CD4-positive, alpha-beta memory T cell (primary cell): ENCODE results near the gene IGSF8. TPM values are rescaled to one million over a fixed set of nuclear protein-coding genes. Genes with fewer than 3 reads are reported as not detected.

Experiments used
- CTCF ChIA-PET: fragments of 350-600 bp; sonication (Branson Sonifier 250); formaldehyde crosslinking; loops from one replicate; lab custom pipeline; 2021; ENCODE audit warnings: inconsistent platforms; ENCODE audit not compliant: partially characterized antibody; lab: Charles Lee
- POLR2A ChIA-PET: fragments of 350-600 bp; sonication (Branson Sonifier 250); formaldehyde crosslinking; loops from one replicate; lab custom pipeline; 2021; ENCODE audit not compliant: partially characterized antibody; lab: Charles Lee
- DNase-seq, 5 donors: peaks; one replicate each; pipeline versions ENCODE4 v3.0.0 to v3.0.0-alpha.2; 2020 to 2022; ENCODE audit warnings: mixed read lengths in 1 of 5
- H3K27ac ChIP-seq: one replicate; pipeline ENCODE4 v1.7.0; 2013; ENCODE audit warnings: low read depth, low read length
- H3K27me3 ChIP-seq: 2 replicates; pipeline ENCODE4 v1.7.0; 2013; ENCODE audit warnings: mild to moderate bottlenecking, low read length, moderate library complexity; ENCODE audit not compliant: insufficient read depth
- H3K36me3 ChIP-seq: 2 replicates; pipeline ENCODE4 v1.7.0; 2013; ENCODE audit warnings: mild to moderate bottlenecking, low read length, moderate library complexity; ENCODE audit not compliant: insufficient read depth
- H3K4me1 ChIP-seq: 2 replicates; pipeline ENCODE4 v1.7.0; 2013; ENCODE audit warnings: mild to moderate bottlenecking, low read length, moderate library complexity; ENCODE audit not compliant: insufficient read depth
- H3K4me3 ChIP-seq, 2 donors: one replicate each; pipeline ENCODE4 v1.7.0; 2013; ENCODE audit warnings: low read length in 2 of 2, mild to moderate bottlenecking in 1 of 2
- H3K9me3 ChIP-seq, 2 donors: one replicate each; pipeline ENCODE4 v1.7.0; 2013; ENCODE audit warnings: low read length in 2 of 2, control low read depth in 1 of 2; ENCODE audit not compliant: control insufficient read depth in 1 of 2
- H3K27ac Mint-ChIP-seq, 7 donors: one replicate each; pipeline ENCODE4 v1.8.0; 2020 to 2021; ENCODE audit warnings: mixed read lengths in 7 of 7, mild to moderate bottlenecking in 6 of 7, inconsistent platforms in 3 of 7, moderate library complexity in 3 of 7
- H3K27me3 Mint-ChIP-seq, 2 donors: one replicate each; pipeline ENCODE4 v1.8.0; 2020 to 2021; ENCODE audit warnings: mixed read lengths in 2 of 2
- H3K36me3 Mint-ChIP-seq, 2 donors: one replicate each; pipeline ENCODE4 v1.8.0; 2020 to 2021; ENCODE audit warnings: mixed read lengths in 2 of 2, inconsistent platforms in 1 of 2, mild to moderate bottlenecking in 1 of 2
- H3K4me1 Mint-ChIP-seq, 4 donors: one replicate each; pipeline ENCODE4 v1.8.0; 2020 to 2021; ENCODE audit warnings: mixed read lengths in 4 of 4, mild to moderate bottlenecking in 1 of 4
- H3K4me3 Mint-ChIP-seq, 8 donors: one replicate each; pipeline ENCODE4 v1.8.0; 2020 to 2021; ENCODE audit warnings: mixed read lengths in 8 of 8, mild to moderate bottlenecking in 7 of 8, moderate library complexity in 6 of 8, inconsistent platforms in 3 of 8
- H3K9me3 Mint-ChIP-seq, 8 donors: one replicate each; pipeline ENCODE4 v1.8.0; 2020 to 2021; ENCODE audit warnings: mixed read lengths in 8 of 8, mild to moderate bottlenecking in 5 of 8, inconsistent platforms in 3 of 8, moderate library complexity in 1 of 8
- intact Hi-C: fragments of 100-400 bp; cut with micrococcal nuclease; formaldehyde crosslinking; loops from one replicate; pipeline ENCODE4 v1.15.1; 2023
- polyA plus RNA-seq, 2 donors: library from polyadenylated mRNA; unstranded; fragments of 300-500 nt; fragmentation: Illumina TruSeq; gene quantifications; one replicate each; pipeline ENCODE4 v1.2.3, GENCODE V29; 2021
- total RNA-seq, 2 experiments: library from RNA; stranded (reverse); gene quantifications; one replicate each; pipeline ENCODE4 v1.2.3, GENCODE V29; 2021

Gene IGSF8
- total and polyA plus RNA-seq, 4 experiments from 2014 or later, result 36.8 to 51.2 (median 47.9) TPM

GRCh38 chr1:160120797-160121196 lies 22.4 kb upstream of the IGSF8 start:
- ChIA-PET CTCF (no interaction called here), POLR2A (no interaction called here)
- no peak overlapping the region for H3K27ac Mint-ChIP-seq
- no peaks in the 10 kb centered on the region for H3K4me1 ChIP-seq
- no peaks in the 10 kb centered on the region for H3K36me3 Mint-ChIP-seq
- H3K9me3 Mint-ChIP-seq, result no peaks in the 10 kb centered on the region
- no peaks in the 10 kb centered on the region for H3K27me3 ChIP-seq
- H3K4me1 Mint-ChIP-seq, result no peaks in the 10 kb centered on the region
- H3K9me3 ChIP-seq, result no peaks in the 10 kb centered on the region
- no peak overlapping the region for H3K27ac ChIP-seq
- H3K27me3 Mint-ChIP-seq, result peaks cover 4 to 18% of the 10 kb centered on the region in 2 donors
- H3K36me3 ChIP-seq, result no peaks in the 10 kb centered on the region
- intact Hi-C loops, result no loop called here
- no peak overlapping the region for H3K4me3 Mint-ChIP-seq
- H3K4me3 ChIP-seq, result no peak overlapping the region
- no peak for DNase-seq

- Histone ChIP-seq H3K4me1 (no peaks in the 10 kb centered on the region), H3K36me3 (no peaks in the 10 kb centered on the region), H3K27ac (no peak overlapping the region), H3K27me3 (no peaks in the 10 kb centered on the region), H3K4me3 (no peak overlapping the region), H3K9me3 (no peaks in the 10 kb centered on the region)
- no peak for DNase-seq
- Mint-ChIP-seq H3K4me3 (no peak overlapping the region), H3K27ac (peak overlapping the region in 1 of 7 donors; percentile 7), H3K27me3 (peaks cover 4 to 27% of the 10 kb centered on the region in 2 donors), H3K9me3 (no peaks in the 10 kb centered on the region), H3K36me3 (no peaks in the 10 kb centered on the region), H3K4me1 (no peaks in the 10 kb centered on the region)
- POLR2A ChIA-PET, result no interaction called here
- intact Hi-C loops, result no loop called here
- CTCF ChIA-PET, result interaction anchor here (1.3 kb wide), 1 partner anchor 173 kb away, joined by 3 read pairs; no protein-coding TSS in a partner anchor
Measured at GRCh38 chr1:160118928-160119327, 20.5 kb upstream of the IGSF8 start.

GRCh38 chr1:160117709-160118183 lies 19.3 kb upstream of the IGSF8 start:
- no peak overlapping the region for H3K4me3 Mint-ChIP-seq
- no peaks in the 10 kb centered on the region for H3K9me3 Mint-ChIP-seq
- H3K27ac ChIP-seq, result no peak overlapping the region
- no peak for DNase-seq
- ChIA-PET CTCF (interaction anchor here (0.8 to 1.3 kb wide), 2 partner anchors 72 to 174 kb away, joined by 3 to 4 read pairs; no protein-coding TSS in a partner anchor), POLR2A (no interaction called here)
- no peaks in the 10 kb centered on the region for H3K36me3 Mint-ChIP-seq
- peaks cover 4 to 29% of the 10 kb centered on the region in 2 donors for H3K27me3 Mint-ChIP-seq
- H3K4me1 Mint-ChIP-seq, result no peaks in the 10 kb centered on the region
- H3K4me3 ChIP-seq, result no peak overlapping the region
- H3K27ac Mint-ChIP-seq, result no peak overlapping the region
- intact Hi-C loops, result no loop called here
- H3K9me3 ChIP-seq, result no peaks in the 10 kb centered on the region
- no peaks in the 10 kb centered on the region for H3K4me1 ChIP-seq
- no peaks in the 10 kb centered on the region for H3K27me3 ChIP-seq
- H3K36me3 ChIP-seq, result no peaks in the 10 kb centered on the region

GRCh38 chr1:160117300-160117699 lies 18.9 kb upstream of the IGSF8 start:
- Mint-ChIP-seq H3K27ac (no peak overlapping the region), H3K36me3 (no peaks in the 10 kb centered on the region), H3K9me3 (no peaks in the 10 kb centered on the region), H3K4me1 (no peaks in the 10 kb centered on the region), H3K27me3 (peaks cover 4 to 34% of the 10 kb centered on the region in 2 donors), H3K4me3 (no peak overlapping the region)
- no peak for DNase-seq
- ChIA-PET CTCF (interaction anchor here (0.8 kb wide), 1 partner anchor 71 kb away, joined by 4 read pairs; no protein-coding TSS in a partner anchor), POLR2A (no interaction called here)
- H3K4me3 ChIP-seq, result no peak overlapping the region
- H3K27me3 ChIP-seq, result no peaks in the 10 kb centered on the region
- intact Hi-C loops, result no loop called here
- no peak overlapping the region for H3K27ac ChIP-seq
- H3K36me3 ChIP-seq, result no peaks in the 10 kb centered on the region
- no peaks in the 10 kb centered on the region for H3K9me3 ChIP-seq
- no peaks in the 10 kb centered on the region for H3K4me1 ChIP-seq

- no peaks in the 10 kb centered on the region for H3K4me1 Mint-ChIP-seq
- DNase-seq, result no peak
- H3K36me3 Mint-ChIP-seq, result no peaks in the 10 kb centered on the region
- H3K27ac Mint-ChIP-seq, result peak overlapping the region in 2 of 7 donors; percentile 19 to 51
- ChIA-PET POLR2A (no interaction called here), CTCF (no interaction called here)
- intact Hi-C loops, result no loop called here
- Histone ChIP-seq H3K27ac (no peak overlapping the region), H3K27me3 (no peaks in the 10 kb centered on the region), H3K4me3 (no peak overlapping the region), H3K4me1 (no peaks in the 10 kb centered on the region), H3K9me3 (no peaks in the 10 kb centered on the region), H3K36me3 (no peaks in the 10 kb centered on the region)
- peaks cover 4 to 34% of the 10 kb centered on the region in 2 donors for H3K27me3 Mint-ChIP-seq
- no peak overlapping the region for H3K4me3 Mint-ChIP-seq
- no peaks in the 10 kb centered on the region for H3K9me3 Mint-ChIP-seq
Measured at GRCh38 chr1:160116283-160117147, 18.1 kb upstream of the IGSF8 start.

GRCh38 chr1:160115545-160116282 lies 17.3 kb upstream of the IGSF8 start, which contains the start of gene ATP1A2:
ATP1A2 (plus strand) TSS chr1:160115759; CDS start chr1:160115862, 103 bp downstream.
- Histone ChIP-seq H3K27me3 (no peaks in the 10 kb centered on the region), H3K9me3 (no peaks in the 10 kb centered on the region), H3K36me3 (no peaks in the 10 kb centered on the region), H3K4me1 (no peaks in the 10 kb centered on the region), H3K4me3 (no peak within 1 kb of the TSS), H3K27ac (no peak within 1 kb of the TSS)
- ChIA-PET CTCF (no interaction called here), POLR2A (no interaction called here)
- no peak within 1 kb of the TSS for H3K4me3 Mint-ChIP-seq
- no peak for DNase-seq
- no peaks in the 10 kb centered on the region for H3K9me3 Mint-ChIP-seq
- intact Hi-C loops, result no loop called here
- H3K4me1 Mint-ChIP-seq, result no peaks in the 10 kb centered on the region
- no peaks in the 10 kb centered on the region for H3K36me3 Mint-ChIP-seq
- H3K27ac Mint-ChIP-seq, result no peak within 1 kb of the TSS
- H3K27me3 Mint-ChIP-seq, result peaks cover 4 to 34% of the 10 kb centered on the region in 2 donors

- CTCF ChIA-PET, result no interaction called here
- no peaks in the 10 kb centered on the region for H3K36me3 ChIP-seq
- intact Hi-C loops, result no loop called here
Measured at GRCh38 chr1:160114085-160114484, 15.7 kb upstream of the IGSF8 start.

More at GRCh38 chr1:160114085-160114484, 15.7 kb upstream of the IGSF8 start:
- peaks cover 4 to 32% of the 10 kb centered on the region in 2 donors for H3K27me3 Mint-ChIP-seq
- H3K27ac Mint-ChIP-seq, result no peak overlapping the region
- no peak for DNase-seq
- H3K4me3 Mint-ChIP-seq, result no peak overlapping the region
- no peaks in the 10 kb centered on the region for H3K36me3 Mint-ChIP-seq
- Histone ChIP-seq H3K4me3 (no peak overlapping the region), H3K4me1 (no peaks in the 10 kb centered on the region), H3K9me3 (no peaks in the 10 kb centered on the region), H3K27ac (no peak overlapping the region), H3K27me3 (no peaks in the 10 kb centered on the region)
- H3K9me3 Mint-ChIP-seq, result no peaks in the 10 kb centered on the region
- POLR2A ChIA-PET, result no interaction called here
- H3K4me1 Mint-ChIP-seq, result no peaks in the 10 kb centered on the region
